ENCODE measurements around the gene SCN2B. TPM values are rescaled to one million over a fixed set of nuclear protein-coding genes. Genes with fewer than 3 reads are reported as not detected.
A peak's percentile ranks its signal among the peaks of the same experiment; 100 is the strongest.

SCN2B gene
- total RNA-seq, 1 donor from 2014 or later, result 0.04 TPM

- Histone ChIP-seq H3K36me3 (ENCODE audit: control insufficient read depth, insufficient read depth, low read length) (no peaks in the 10 kb centered on the region), H3K4me3 (ENCODE audit: low read depth, low read length) (no peak overlapping the region), H3K27me3 (ENCODE audit: control insufficient read depth, insufficient read depth, low read length) (peaks cover 84% of the 10 kb centered on the region)
- no peak for DNase-seq (ENCODE audit: low read depth)
- TF ChIP-seq CTCF (IDR thresholded peaks at IDR 0.05; ENCODE audit: insufficient read depth, low read length, poor library complexity, severe bottlenecking), result no peak
Measured at GRCh38 chr11:118148240-118148639, 28.2 kb downstream of the SCN2B start.

- Histone ChIP-seq H3K36me3 (ENCODE audit: control insufficient read depth, insufficient read depth, low read length) (no peaks in the 10 kb centered on the region), H3K27me3 (ENCODE audit: control insufficient read depth, insufficient read depth, low read length) (peaks cover 82% of the 10 kb centered on the region), H3K4me3 (ENCODE audit: low read depth, low read length) (no peak overlapping the region)
- no peak for DNase-seq (ENCODE audit: low read depth)
- no peak for TF ChIP-seq CTCF (IDR thresholded peaks at IDR 0.05; ENCODE audit: insufficient read depth, low read length, poor library complexity, severe bottlenecking)
Measured at GRCh38 chr11:118147502-118147901, 28.9 kb downstream of the SCN2B start.

GRCh38 chr11:118146554-118146953 lies 29.9 kb downstream of the SCN2B start:
- DNase-seq (ENCODE audit: low read depth), result no peak
- no peak for TF ChIP-seq CTCF (IDR thresholded peaks at IDR 0.05; ENCODE audit: insufficient read depth, low read length, poor library complexity, severe bottlenecking)
- H3K36me3 ChIP-seq (ENCODE audit: control insufficient read depth, insufficient read depth, low read length), result no peaks in the 10 kb centered on the region
- no peak overlapping the region for H3K4me3 ChIP-seq (ENCODE audit: low read depth, low read length)
- peaks cover 74% of the 10 kb centered on the region for H3K27me3 ChIP-seq (ENCODE audit: control insufficient read depth, insufficient read depth, low read length)

- peak; percentile 91 for TF ChIP-seq CTCF (IDR thresholded peaks at IDR 0.05; ENCODE audit: insufficient read depth, low read length, poor library complexity, severe bottlenecking)
- peaks cover 68% of the 10 kb centered on the region for H3K27me3 ChIP-seq (ENCODE audit: control insufficient read depth, insufficient read depth, low read length)
- peak; percentile 19 for DNase-seq (ENCODE audit: low read depth)
- peak overlapping the region; percentile 56 for H3K4me3 ChIP-seq (ENCODE audit: low read depth, low read length)
- H3K36me3 ChIP-seq (ENCODE audit: control insufficient read depth, insufficient read depth, low read length), result no peaks in the 10 kb centered on the region
Measured at GRCh38 chr11:118145285-118146227, 30.9 kb downstream of the SCN2B start.

GRCh38 chr11:118144301-118145268 lies 31.9 kb downstream of the SCN2B start:
- no peak overlapping the region for H3K4me3 ChIP-seq (ENCODE audit: low read depth, low read length)
- DNase-seq (ENCODE audit: low read depth), result no peak
- H3K36me3 ChIP-seq (ENCODE audit: control insufficient read depth, insufficient read depth, low read length), result no peaks in the 10 kb centered on the region
- TF ChIP-seq CTCF (IDR thresholded peaks at IDR 0.05; ENCODE audit: insufficient read depth, low read length, poor library complexity, severe bottlenecking), result no peak
- peaks cover 59% of the 10 kb centered on the region for H3K27me3 ChIP-seq (ENCODE audit: control insufficient read depth, insufficient read depth, low read length)

Data from kidney epithelial cell (primary cell).